ENCODE measurements around the gene LPCAT1. TPM values are rescaled to one million over a fixed set of nuclear protein-coding genes. Genes with fewer than 3 reads are reported as not detected.

The LPCAT1 gene
- total and polyA plus RNA-seq, 2 of the 13 experiments (the other 11 are each of a cell fraction or from before 2014, with no cell fraction given) = 29.8 to 90.6 TPM

- FAIRE-seq = no peak
- DNase-seq (ENCODE audit: low spot score) = no peak
- POLR2A ChIA-PET = no interaction called here
- H4K20me1 ChIP-seq (ENCODE audit: insufficient read depth, low read length) = no peaks in the 10 kb centered on the region
- in situ Hi-C loops (cut with HindIII; ENCODE audit: extremely low pct_ligation_motif_present, low pct_unique_long_range_greater_than_20kb) = no loop called here
- peaks cover 39% of the 10 kb centered on the region for H3K4me1 ChIP-seq (ENCODE audit: insufficient read depth, low read length)
- no peak overlapping the region for H2AFZ ChIP-seq (ENCODE audit: low read length)
- CTCF ChIA-PET (ENCODE audit: low intra/inter-chr PET ratio, low total read pairs) = no interaction called here
- H3K4me2 ChIP-seq (ENCODE audit: low read depth, low read length) = no peak overlapping the region
- intact Hi-C loops (cut with micrococcal nuclease; ENCODE audit: unreplicated experiment) = no loop called here
- no peak overlapping the region for H3K27ac ChIP-seq (ENCODE audit: extremely low read length, insufficient read depth, low read length)
- no peaks in the 10 kb centered on the region for H3K9me3 ChIP-seq (ENCODE audit: low read length)
- no peak for ATAC-seq
- no peak for TF ChIP-seq THYN1 (CRISPR knock-in tag; IDR thresholded peaks at IDR 0.05; ENCODE audit: borderline replicate concordance, low read depth)
- TF ChIP-seq DR1 (CRISPR knock-in tag; IDR thresholded peaks at IDR 0.05) = no peak
- no peak for TF ChIP-seq RNF219 (CRISPR knock-in tag; IDR thresholded peaks at IDR 0.05)
- no peak for TF ChIP-seq TFAP4 (IDR thresholded peaks at IDR 0.05; ENCODE audit: borderline replicate concordance, low read depth)
- H3K4me3 ChIP-seq (replicated peaks in 1 of 3; ENCODE audit: insufficient read depth in 1 of 3, low read depth in 2 of 3, low read length in 3 of 3) = no peak overlapping the region
- WGBS (ENCODE audit: low lambda C conversion rate) = 63% methylated on average over 12 of the region's 12 CpGs
- no peak overlapping the region for H3K9ac ChIP-seq (ENCODE audit: insufficient read depth, low read depth, low read length)
- no TSS peak for BruUV-seq (replicated peaks)
- H3K79me2 ChIP-seq (ENCODE audit: insufficient read depth, low read length) = no peaks in the 10 kb centered on the region
- no peaks in the 10 kb centered on the region for H3K36me3 ChIP-seq (replicated peaks in 1 of 2; ENCODE audit: control insufficient read depth in 1 of 2, insufficient read depth in 2 of 2, low read length in 2 of 2)
- no peaks in the 10 kb centered on the region for H3K27me3 ChIP-seq (ENCODE audit: control insufficient read depth in 1 of 2, insufficient read depth in 2 of 2, low read length in 2 of 2)
These were observed 20.7 kb upstream of the LPCAT1 start for GRCh38 chr5:1544294-1544961.

Data from HepG2 (cell line).